Transverse colon (tissue), 4 donors: ENCODE data around the gene RUVBL2.
"Not testable (repeated sequence)": the region's sequence is repeated elsewhere in the genome, so short reads cannot be mapped to it uniquely, and the experiment has no call there.

Experiments used
- CTCF ChIP-seq, 5 experiments: fragments of 200-600 bp in 3 of 5; fragments of 450-650 bp in 2 of 5; sonication (generic) in 3 of 5; IDR thresholded peaks; 1 replicate in 2 of 5; 2 replicates in 3 of 5; pipeline ENCODE4 v1.5.1; 2016 to 2017; ENCODE audit warnings: antibody characterized with exemption in 5 of 5, inconsistent platforms in 3 of 5, mild to moderate bottlenecking in 2 of 5, moderate library complexity in 1 of 5
- POLR2AphosphoS5 ChIP-seq, 3 donors: sonication (generic); formaldehyde crosslinking; IDR thresholded peaks; one replicate each; pipeline ENCODE4 v1.6.1; 2016; ENCODE audit warnings: antibody characterized with exemption in 3 of 3

GRCh38 chr19:49050376-49051033, 56.8 kb downstream of the RUVBL2 start:
- TF ChIP-seq CTCF, POLR2AphosphoS5 (IDR thresholded peaks at IDR 0.05): not testable (repeated sequence)
